D721Med (cell line): ENCODE results near the gene COL4A1.

Source experiments
- DNase-seq: peaks from one replicate; pipeline ENCODE4 v3.0.0; 2011; ENCODE audit warnings: low spot score; ENCODE audit not compliant: insufficient read length
- FAIRE-seq: peaks from 2 replicates; lab custom pipeline; 2011; peaks lifted over from hg19 to GRCh38; lab: Jason Lieb, UNC
- CTCF ChIP-seq: IDR thresholded peaks from 2 replicates; pipeline ENCODE4 v1.5.1; 2012; ENCODE audit warnings: mild to moderate bottlenecking, control low read depth; ENCODE audit not compliant: insufficient read depth; ENCODE audit errors: missing control alignments

Gene COL4A1

GRCh38 chr13:110256126-110256905 lies 50.6 kb downstream of the COL4A1 start:
- DNase-seq (no peak), FAIRE-seq (no peak)
- no peak for TF ChIP-seq CTCF

- no peak for TF ChIP-seq CTCF
- FAIRE-seq: no peak
These were observed 52.0 kb downstream of the COL4A1 start for GRCh38 chr13:110254751-110255553.

GRCh38 chr13:110254151-110254679 lies 52.7 kb downstream of the COL4A1 start:
- no peak for TF ChIP-seq CTCF
- FAIRE-seq: no peak
- DNase-seq: no peak

More at GRCh38 chr13:110254751-110255553, 52.0 kb downstream of the COL4A1 start:
- no peak for DNase-seq

GRCh38 chr13:110251193-110251819 lies 55.7 kb downstream of the COL4A1 start:
- FAIRE-seq: no peak
- no peak for DNase-seq
- TF ChIP-seq CTCF: no peak

GRCh38 chr13:110250258-110250891 lies 56.6 kb downstream of the COL4A1 start:
- no peak for TF ChIP-seq CTCF
- DNase-seq (no peak), FAIRE-seq (no peak)

GRCh38 chr13:110249326-110249725 lies 57.6 kb downstream of the COL4A1 start:
- no peak for TF ChIP-seq CTCF
- DNase-seq: no peak
- FAIRE-seq: no peak
